Peyer's patch (tissue), 4 donors: ENCODE measurements around the gene FNBP1. TPM values are rescaled to one million over a fixed set of nuclear protein-coding genes. Genes with fewer than 3 reads are reported as not detected.

Source experiments
- DNase-seq, 3 donors: peaks; one replicate each; pipeline ENCODE4 v3.0.0-alpha.2; 2017 to 2019
- H3K27ac ChIP-seq, 4 donors: fragments of 200-600 bp; sonication (generic); one replicate each; pipeline ENCODE4 v1.5.1; 2016 to 2019
- H3K27me3 ChIP-seq, 2 donors: fragments of 200-600 bp; sonication (generic); one replicate each; pipeline ENCODE4 v1.5.1; 2019
- H3K36me3 ChIP-seq, 3 donors: fragments of 200-600 bp; sonication (generic); one replicate each; pipeline ENCODE4 v1.5.1; 2016 to 2019
- H3K4me1 ChIP-seq, 4 donors: fragments of 200-600 bp; sonication (generic); one replicate each; pipeline ENCODE4 v1.5.1; 2016 to 2019
- H3K4me3 ChIP-seq, 4 donors: fragments of 200-600 bp; sonication (generic); 1 replicate in 3 of 4; 2 replicates in 1 of 4; pipeline ENCODE4 v1.5.1; 2016 to 2019; ENCODE audit warnings: mild to moderate bottlenecking in 1 of 4
- H3K9me3 ChIP-seq, 4 donors: fragments of 200-600 bp; sonication (generic); one replicate each; pipeline ENCODE4 v1.5.1; 2016 to 2019; ENCODE audit warnings: mild to moderate bottlenecking in 1 of 4
- POLR2A ChIP-seq, 2 donors: fragments of 450-650 bp; IDR thresholded peaks; one replicate each; pipeline ENCODE4 v1.5.1; 2017; ENCODE audit warnings: antibody characterized with exemption in 2 of 2, mild to moderate bottlenecking in 2 of 2, moderate library complexity in 2 of 2
- total RNA-seq, 4 donors: library from RNA; depleted of rRNA; stranded (reverse); fragments of >200 nt; gene quantifications; one replicate each; pipeline ENCODE4 v1.1.0, GENCODE V29; 2016
- TF ChIP-seq, protein P1 (sequence below), 6 experiments: fragments of 450-650 bp in 4 of 6; fragments of 200-600 bp in 2 of 6; sonication (generic) in 1 of 6; IDR thresholded peaks; one replicate each; pipeline ENCODE4 v1.5.1; 2017 to 2019; ENCODE audit warnings: antibody characterized with exemption in 6 of 6, mild to moderate bottlenecking in 3 of 6, moderate library complexity in 1 of 6

Gene FNBP1
- total RNA-seq, 4 donors from 2014 or later, result 9.8 to 163 (median 22.2) TPM

DNA sequence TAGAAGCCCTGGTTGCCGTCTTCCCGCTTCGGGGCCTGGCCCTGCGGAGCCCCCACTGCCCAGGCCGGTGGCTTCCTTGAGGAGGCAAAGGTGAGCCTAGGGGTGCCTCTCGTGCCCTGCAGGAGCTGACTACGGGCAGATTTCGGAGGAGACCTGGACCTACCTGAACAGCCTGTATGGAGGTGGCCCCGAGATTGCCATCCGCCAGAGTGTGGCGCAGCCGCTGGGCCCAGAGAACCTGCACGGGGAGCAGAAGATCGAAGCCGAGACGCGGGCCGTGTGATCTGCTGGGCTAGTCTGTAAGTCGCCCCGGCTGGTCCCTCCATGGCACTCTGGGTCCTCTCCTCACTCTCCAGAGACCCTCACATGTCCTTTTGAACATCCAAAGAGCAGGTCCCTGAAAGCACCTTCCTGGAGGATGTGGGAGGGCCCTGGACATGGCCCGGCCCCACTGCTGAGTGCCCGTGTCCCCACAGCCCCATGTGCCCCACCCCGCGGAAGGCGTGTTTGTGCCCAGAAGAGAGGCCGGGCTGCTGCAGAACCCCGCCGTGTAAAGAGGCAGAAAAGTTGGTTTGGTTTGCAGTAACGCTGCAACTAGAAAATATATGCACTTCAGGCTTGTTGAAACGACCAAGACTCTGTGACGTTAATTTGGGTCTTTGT, 162.9 kb downstream of the FNBP1 start:
- no peak for DNase-seq

DNA sequence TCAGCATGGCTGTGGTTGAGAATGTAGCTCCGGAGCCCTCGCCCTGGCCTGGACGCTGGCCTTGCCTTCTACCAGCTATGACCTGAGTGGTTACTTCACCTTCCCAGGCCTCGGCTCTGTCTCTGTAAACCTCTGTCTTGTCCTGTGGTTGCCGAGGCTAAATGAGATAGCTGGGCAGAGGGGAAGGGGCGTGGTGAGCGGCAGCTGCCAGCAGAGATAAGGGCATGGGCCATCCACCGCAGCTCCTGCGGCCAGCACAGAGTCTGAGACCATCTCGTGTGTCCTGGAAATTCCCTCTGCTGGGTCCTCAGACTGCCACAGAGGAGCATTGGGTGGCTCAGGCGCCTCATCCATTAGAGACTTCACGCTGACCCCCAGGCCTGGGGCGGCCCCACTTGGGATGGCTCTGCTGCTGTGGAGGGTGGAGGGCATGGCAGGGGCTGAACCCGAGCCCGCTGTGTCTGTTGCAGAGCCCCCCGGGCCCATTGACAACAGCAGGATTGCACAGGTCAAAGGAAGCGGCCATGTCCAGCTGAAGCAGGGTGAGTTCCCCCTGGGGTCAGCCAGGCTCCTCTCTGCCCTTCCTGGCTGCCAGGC, 163.8 kb downstream of the FNBP1 start:
- H3K4me1 ChIP-seq, result peaks cover 0 to 7% (median 6%) of the 10 kb centered on the region in 4 donors
- H3K27me3 ChIP-seq, result no peaks in the 10 kb centered on the region
- no peak overlapping the region for H3K27ac ChIP-seq
- TF ChIP-seq, protein P1, sequence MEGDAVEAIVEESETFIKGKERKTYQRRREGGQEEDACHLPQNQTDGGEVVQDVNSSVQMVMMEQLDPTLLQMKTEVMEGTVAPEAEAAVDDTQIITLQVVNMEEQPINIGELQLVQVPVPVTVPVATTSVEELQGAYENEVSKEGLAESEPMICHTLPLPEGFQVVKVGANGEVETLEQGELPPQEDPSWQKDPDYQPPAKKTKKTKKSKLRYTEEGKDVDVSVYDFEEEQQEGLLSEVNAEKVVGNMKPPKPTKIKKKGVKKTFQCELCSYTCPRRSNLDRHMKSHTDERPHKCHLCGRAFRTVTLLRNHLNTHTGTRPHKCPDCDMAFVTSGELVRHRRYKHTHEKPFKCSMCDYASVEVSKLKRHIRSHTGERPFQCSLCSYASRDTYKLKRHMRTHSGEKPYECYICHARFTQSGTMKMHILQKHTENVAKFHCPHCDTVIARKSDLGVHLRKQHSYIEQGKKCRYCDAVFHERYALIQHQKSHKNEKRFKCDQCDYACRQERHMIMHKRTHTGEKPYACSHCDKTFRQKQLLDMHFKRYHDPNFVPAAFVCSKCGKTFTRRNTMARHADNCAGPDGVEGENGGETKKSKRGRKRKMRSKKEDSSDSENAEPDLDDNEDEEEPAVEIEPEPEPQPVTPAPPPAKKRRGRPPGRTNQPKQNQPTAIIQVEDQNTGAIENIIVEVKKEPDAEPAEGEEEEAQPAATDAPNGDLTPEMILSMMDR (IDR thresholded peaks at IDR 0.05), result no peak
- no peak for TF ChIP-seq POLR2A (IDR thresholded peaks at IDR 0.05)
- peaks cover 0 to 49% (median 0%) of the 10 kb centered on the region in 3 donors for H3K36me3 ChIP-seq
- H3K9me3 ChIP-seq, result no peaks in the 10 kb centered on the region
- DNase-seq, result no peak
- no peak overlapping the region for H3K4me3 ChIP-seq

More for the DNA sequence above, 162.9 kb downstream of the FNBP1 start:
- peaks cover 5 to 16% (median 8%) of the 10 kb centered on the region in 4 donors for H3K4me1 ChIP-seq
- no peak for TF ChIP-seq POLR2A (IDR thresholded peaks at IDR 0.05)
- TF ChIP-seq, protein P1 (IDR thresholded peaks at IDR 0.05), result no peak
- no peaks in the 10 kb centered on the region for H3K27me3 ChIP-seq
- no peaks in the 10 kb centered on the region for H3K9me3 ChIP-seq
- peaks cover 0 to 40% (median 0%) of the 10 kb centered on the region in 3 donors for H3K36me3 ChIP-seq
- peak overlapping the region in 1 of 4 donors; percentile 58 for H3K27ac ChIP-seq
- H3K4me3 ChIP-seq, result no peak overlapping the region

DNA sequence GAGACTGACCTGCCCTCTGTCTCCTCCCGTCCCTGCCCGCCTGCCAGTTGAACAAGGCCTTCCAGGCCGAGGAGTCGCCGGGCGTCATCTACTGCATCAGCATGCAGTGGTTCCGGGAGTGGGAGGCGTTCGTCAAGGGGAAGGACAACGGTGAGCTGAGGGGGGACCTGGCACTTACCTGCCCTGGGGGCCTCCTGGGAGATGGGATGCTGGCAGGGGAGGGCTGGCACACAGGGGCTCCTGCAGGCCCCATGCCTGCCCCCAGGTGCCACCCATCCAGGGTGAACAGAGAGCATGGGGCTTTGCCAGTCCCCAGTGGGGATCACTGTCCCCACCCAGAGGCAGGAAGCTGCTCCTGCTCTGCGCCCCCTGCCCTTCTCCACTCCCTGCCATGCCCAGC, 164.7 kb downstream of the FNBP1 start:
- TF ChIP-seq, protein P1 (IDR thresholded peaks at IDR 0.05), result no peak
- TF ChIP-seq POLR2A (IDR thresholded peaks at IDR 0.05), result no peak
- H3K27me3 ChIP-seq, result no peaks in the 10 kb centered on the region
- H3K9me3 ChIP-seq, result no peaks in the 10 kb centered on the region
- no peaks in the 10 kb centered on the region for H3K4me1 ChIP-seq
- peaks cover 0 to 58% (median 0%) of the 10 kb centered on the region in 3 donors for H3K36me3 ChIP-seq
- DNase-seq, result no peak
- no peak overlapping the region for H3K4me3 ChIP-seq
- no peak overlapping the region for H3K27ac ChIP-seq

DNA sequence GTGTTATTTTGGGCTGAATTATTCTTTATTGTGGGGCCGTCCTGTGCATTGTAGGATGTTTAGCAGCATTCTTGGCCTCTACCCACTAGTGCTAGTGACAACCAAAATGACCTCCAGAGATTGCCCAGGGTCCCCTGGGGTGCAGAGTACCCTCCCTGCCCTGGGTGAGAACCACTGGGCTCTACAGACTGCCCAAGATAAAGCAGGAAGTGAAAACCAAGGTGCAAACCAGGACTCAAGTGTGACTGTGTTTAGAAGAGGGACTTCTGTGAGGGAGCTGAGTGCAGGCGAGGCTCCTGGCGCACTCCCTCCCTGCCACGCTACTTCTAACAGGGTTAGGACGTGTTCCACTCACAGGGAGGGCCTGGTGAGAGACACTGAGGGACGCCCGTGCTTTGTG, 166.2 kb downstream of the FNBP1 start:
- no peak for TF ChIP-seq POLR2A (IDR thresholded peaks at IDR 0.05)
- Histone ChIP-seq H3K4me3 (no peak overlapping the region), H3K27me3 (no peaks in the 10 kb centered on the region), H3K9me3 (no peaks in the 10 kb centered on the region), H3K36me3 (peaks cover 0 to 60% (median 0%) of the 10 kb centered on the region in 3 donors), H3K27ac (no peak overlapping the region), H3K4me1 (no peaks in the 10 kb centered on the region)
- no peak for DNase-seq

- DNase-seq, result no peak
- Histone ChIP-seq H3K9me3 (no peaks in the 10 kb centered on the region), H3K36me3 (peaks cover 0 to 51% (median 0%) of the 10 kb centered on the region in 3 donors)
These were observed 167.1 kb downstream of the FNBP1 start for GRCh38 chr9:129875687-129876395.

More at GRCh38 chr9:129875687-129876395, 167.1 kb downstream of the FNBP1 start:
- no peaks in the 10 kb centered on the region for H3K27me3 ChIP-seq
- no peak overlapping the region for H3K4me3 ChIP-seq
- no peak for TF ChIP-seq POLR2A (IDR thresholded peaks at IDR 0.05)
- TF ChIP-seq, protein P1 (IDR thresholded peaks at IDR 0.05), result no peak
- H3K4me1 ChIP-seq, result no peaks in the 10 kb centered on the region
- no peak overlapping the region for H3K27ac ChIP-seq
